CD4-positive, alpha-beta T cell (primary cell): ENCODE results near the gene FFAR1. TPM values are rescaled to one million over a fixed set of nuclear protein-coding genes. Genes with fewer than 3 reads are reported as not detected.

ENCODE experiments used
- ATAC-seq: fragments of 200-7000 bp; cut with Tn5 transposase; one replicate; pipeline ENCODE4 v1.10.0; 2022; ENCODE audit warnings: mild to moderate bottlenecking; ENCODE audit not compliant: poor library complexity
- CTCF ChIA-PET: fragments of 350-600 bp; sonication (Branson Sonifier 250); formaldehyde crosslinking; loops from one replicate; lab custom pipeline; 2021; ENCODE audit warnings: antibody characterized with exemption, inconsistent platforms; lab: Charles Lee
- POLR2A ChIA-PET: fragments of 350-600 bp; sonication (Branson Sonifier 250); formaldehyde crosslinking; loops from one replicate; lab custom pipeline; 2021; ENCODE audit warnings: antibody characterized with exemption, inconsistent platforms; lab: Charles Lee
- DNase-seq, 14 experiments: peaks; one replicate each; pipeline ENCODE4 v3.0.0-alpha.2; 2013 to 2020; ENCODE audit warnings: mixed read lengths in 2 of 14
- H3K27ac ChIP-seq, 2 donors: one replicate each; pipeline versions ENCODE4 v1.5.1 to v1.7.0; 2013; ENCODE audit warnings: low read length in 2 of 2, low read depth in 1 of 2, mild to moderate bottlenecking in 1 of 2
- H3K27me3 ChIP-seq, 2 experiments: 1 replicate in 1 of 2; 2 replicates in 1 of 2; pipeline versions ENCODE4 v1.6.1 to v1.7.0; 2013; ENCODE audit warnings: low read length in 2 of 2, control low read depth in 1 of 2, mild to moderate bottlenecking in 1 of 2, moderate library complexity in 1 of 2; ENCODE audit not compliant: insufficient read depth in 2 of 2, control insufficient read depth in 1 of 2
- H3K36me3 ChIP-seq: one replicate; pipeline ENCODE4 v1.6.1; 2013; ENCODE audit warnings: low read length, control low read depth; ENCODE audit not compliant: insufficient read depth
- H3K4me1 ChIP-seq: one replicate; pipeline ENCODE4 v1.6.1; 2013; ENCODE audit warnings: low read length, control low read depth; ENCODE audit not compliant: insufficient read depth
- H3K4me3 ChIP-seq: one replicate; pipeline ENCODE4 v1.5.1; 2013; ENCODE audit warnings: mild to moderate bottlenecking, low read length, moderate library complexity
- H3K9me3 ChIP-seq, 2 experiments: 1 replicate in 1 of 2; 2 replicates in 1 of 2; pipeline versions ENCODE4 v1.6.1 to v1.7.0; 2013; ENCODE audit warnings: low read length in 2 of 2, mild to moderate bottlenecking in 2 of 2, control low read depth in 1 of 2, moderate library complexity in 1 of 2; ENCODE audit not compliant: control insufficient read depth in 1 of 2, insufficient read depth in 1 of 2
- H3K27ac Mint-ChIP-seq: one replicate; pipeline ENCODE4 v1.8.0; 2020; ENCODE audit warnings: mixed read lengths
- H3K27me3 Mint-ChIP-seq: one replicate; pipeline ENCODE4 v1.8.0; 2021; ENCODE audit warnings: mixed read lengths
- H3K36me3 Mint-ChIP-seq: one replicate; pipeline ENCODE4 v1.8.0; 2021; ENCODE audit warnings: low read depth, mixed read lengths
- H3K4me1 Mint-ChIP-seq: one replicate; pipeline ENCODE4 v1.8.0; 2021; ENCODE audit warnings: low read depth, mixed read lengths
- H3K4me3 Mint-ChIP-seq: one replicate; pipeline ENCODE4 v1.8.0; 2020; ENCODE audit warnings: mild to moderate bottlenecking, mixed read lengths
- H3K9me3 Mint-ChIP-seq: one replicate; pipeline ENCODE4 v1.8.0; 2020; ENCODE audit warnings: mixed read lengths
- CTCF ChIP-seq: fragments of 200-600 bp; IDR thresholded peaks from one replicate; pipeline ENCODE4 v1.8.0; 2022; ENCODE audit warnings: antibody characterized with exemption, mild to moderate bottlenecking
- intact Hi-C, 2 experiments: fragments of 100-400 bp; cut with DNase I in 1 of 2; cut with micrococcal nuclease in 1 of 2; formaldehyde crosslinking; loops; one replicate each; pipeline versions ENCODE4 v1.15.1 to v1.9.0; 2023 to 2025; cut with DNase I, micrococcal nuclease
- total RNA-seq, 174 experiments: library from RNA in 2 of 174; stranded (reverse) in 2 of 174; gene quantifications; one replicate each; pipeline ENCODE4 v1.2.3 and lab custom pipeline; 2021 to 2026

The FFAR1 gene
- total RNA-seq, 2 experiments from 2014 or later = not detected

- intact Hi-C loops = no loop called here
- CTCF ChIA-PET = no interaction called here
- no peaks in the 10 kb centered on the region for H3K9me3 ChIP-seq
- Mint-ChIP-seq H3K4me3 (no peak overlapping the region), H3K36me3 (no peaks in the 10 kb centered on the region), H3K9me3 (no peaks in the 10 kb centered on the region), H3K27ac (no peak overlapping the region), H3K4me1 (peaks cover 2% of the 10 kb centered on the region), H3K27me3 (peaks cover 7% of the 10 kb centered on the region)
- no peak for TF ChIP-seq CTCF
- DNase-seq (no peak), ATAC-seq (no peak)
- H3K4me1 ChIP-seq = peaks cover 2% of the 10 kb centered on the region
- no peak overlapping the region for H3K27ac ChIP-seq
- peaks cover 0 to 2% of the 10 kb centered on the region in 2 experiments for H3K27me3 ChIP-seq
- no peaks in the 10 kb centered on the region for H3K36me3 ChIP-seq
- POLR2A ChIA-PET = no interaction called here
- no peak overlapping the region for H3K4me3 ChIP-seq
These were observed 20.1 kb upstream of the FFAR1 start for GRCh38 chr19:35327642-35328041.

- H3K36me3 ChIP-seq = no peaks in the 10 kb centered on the region
- intact Hi-C loops = no loop called here
- Mint-ChIP-seq H3K4me1 (peaks cover 8% of the 10 kb centered on the region), H3K36me3 (no peaks in the 10 kb centered on the region), H3K4me3 (no peak within 1 kb of the TSS), H3K9me3 (no peaks in the 10 kb centered on the region), H3K27me3 (peaks cover 8% of the 10 kb centered on the region), H3K27ac (no peak within 1 kb of the TSS)
- no peak within 1 kb of the TSS for H3K4me3 ChIP-seq
- ATAC-seq (no peak), DNase-seq (peak in 1 of 14 experiments; percentile 24)
- CTCF ChIA-PET = no interaction called here
- H3K27me3 ChIP-seq = peaks cover 0 to 2% of the 10 kb centered on the region in 2 experiments
- POLR2A ChIA-PET = interaction anchor here (0.5 kb wide), 1 partner anchor 93 kb away, joined by 4 read pairs; no protein-coding TSS in a partner anchor
- no peak within 1 kb of the TSS for H3K27ac ChIP-seq
- peaks cover 11% of the 10 kb centered on the region for H3K4me1 ChIP-seq
- no peaks in the 10 kb centered on the region for H3K9me3 ChIP-seq
- no peak for TF ChIP-seq CTCF
These were observed 18.8 kb upstream of the FFAR1 start, which contains the start of gene CD22 for GRCh38 chr19:35328851-35329285. CD22 (plus strand) TSS chr19:35329187; CDS start chr19:35332041, 2,854 bp downstream.

- Histone ChIP-seq H3K27ac (no peak overlapping the region), H3K9me3 (no peaks in the 10 kb centered on the region), H3K4me3 (no peak overlapping the region), H3K27me3 (peaks cover 0 to 2% of the 10 kb centered on the region in 2 experiments), H3K4me1 (peaks cover 11% of the 10 kb centered on the region), H3K36me3 (no peaks in the 10 kb centered on the region)
- H3K4me3 Mint-ChIP-seq = no peak overlapping the region
- no peak overlapping the region for H3K27ac Mint-ChIP-seq
- peaks cover 8% of the 10 kb centered on the region for H3K4me1 Mint-ChIP-seq
- H3K27me3 Mint-ChIP-seq = peaks cover 11% of the 10 kb centered on the region
- intact Hi-C loops = no loop called here
- ChIA-PET POLR2A (interaction anchor here (0.5 kb wide), 1 partner anchor 93 kb away, joined by 4 read pairs; no protein-coding TSS in a partner anchor), CTCF (no interaction called here)
- DNase-seq (no peak), ATAC-seq (no peak)
- no peaks in the 10 kb centered on the region for H3K9me3 Mint-ChIP-seq
- no peak for TF ChIP-seq CTCF
- H3K36me3 Mint-ChIP-seq = no peaks in the 10 kb centered on the region
These were observed 18.4 kb upstream of the FFAR1 start for GRCh38 chr19:35329323-35329722.
